GM12892 (cell line): Measurements from ENCODE around the gene NOC2L.
"Not testable (repeated sequence)": the region's sequence is repeated elsewhere in the genome, so short reads cannot be mapped to it uniquely, and the experiment has no call there.

Experiments
- DNase-seq: peaks from one replicate; pipeline ENCODE4 v3.0.0; 2011; ENCODE audit not compliant: insufficient read length
- FAIRE-seq: peaks from 2 replicates; lab custom pipeline; 2011; peaks lifted over from hg19 to GRCh38; lab: Jason Lieb, UNC
- POLR2A ChIP-seq: IDR thresholded peaks from 2 replicates; pipeline ENCODE4 v1.6.1; 2011; ENCODE audit warnings: low read depth, low read length, control low read depth
- POLR2AphosphoS5 ChIP-seq: IDR thresholded peaks from 2 replicates; pipeline ENCODE4 v1.6.1; 2011; ENCODE audit warnings: low read depth, low read length, control low read depth
- TAF1 ChIP-seq: IDR thresholded peaks from 2 replicates; pipeline ENCODE4 v1.6.1; 2011; ENCODE audit warnings: low read depth, mild to moderate bottlenecking, control low read depth, low read length, borderline replicate concordance

Gene NOC2L

DNA sequence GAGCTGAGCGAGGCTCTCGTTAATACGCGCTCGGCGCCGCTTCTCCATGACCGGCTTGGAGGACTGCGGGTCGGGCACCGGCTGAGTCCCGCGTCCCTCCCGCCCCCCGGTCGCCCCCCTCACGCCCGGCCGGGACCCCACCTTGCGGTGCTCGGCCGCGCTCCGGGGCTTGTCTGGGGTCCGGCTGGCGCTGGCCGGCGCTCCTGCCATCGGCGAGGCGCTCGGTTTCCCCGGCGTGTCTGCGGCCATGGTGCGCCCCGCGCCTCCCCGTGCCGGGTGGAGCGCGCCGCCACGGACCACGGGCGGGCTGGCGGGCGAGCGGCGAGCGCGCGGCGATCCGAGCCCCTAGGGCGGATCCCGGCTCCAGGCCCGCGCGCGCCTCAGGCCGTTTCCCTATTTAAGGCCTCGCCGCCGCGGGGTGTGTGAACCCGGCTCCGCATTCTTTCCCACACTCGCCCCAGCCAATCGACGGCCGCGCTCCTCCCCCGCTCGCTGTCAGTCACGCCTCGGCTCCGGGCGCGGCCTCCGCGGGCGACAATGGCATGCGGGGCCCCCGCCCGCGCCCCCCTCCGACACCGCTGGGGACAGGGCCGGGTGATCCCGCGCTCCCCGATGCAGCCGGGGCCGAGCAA, 40.8 kb upstream of the NOC2L start, which contains the start of gene HES4:
HES4 (minus strand) TSS at position 373 of the 632 bp plus-strand sequence; CDS start at position 249, 124 bp downstream.
- no peak for FAIRE-seq
- TF ChIP-seq TAF1 (no peak), POLR2A (no peak), POLR2AphosphoS5 (no peak)
- DNase-seq, result no peak

- TF ChIP-seq POLR2A, result no peak
- no peak for TF ChIP-seq POLR2AphosphoS5
- TF ChIP-seq TAF1, result no peak
- no peak for FAIRE-seq
- DNase-seq, result no peak
Observed at GRCh38 chr1:998995-999724, 40.1 kb upstream of the NOC2L start.

DNA sequence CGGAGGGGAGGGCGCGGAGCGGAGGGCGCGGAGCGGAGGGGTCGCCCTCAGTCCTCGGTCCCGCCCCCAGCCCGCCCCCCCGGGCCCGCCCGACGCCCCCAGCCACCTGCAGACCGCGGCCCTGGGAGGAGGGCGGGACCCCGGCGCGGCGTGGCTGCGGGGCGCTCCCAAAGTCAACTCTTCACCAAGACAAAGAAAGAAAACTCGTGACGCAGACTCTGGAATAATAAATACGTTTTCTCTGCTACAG, 39.6 kb upstream of the NOC2L start:
- no peak for DNase-seq
- no peak for FAIRE-seq
- TF ChIP-seq POLR2A, result no peak
- no peak for TF ChIP-seq TAF1
- no peak for TF ChIP-seq POLR2AphosphoS5

GRCh38 chr1:997993-998744, 39.1 kb upstream of the NOC2L start:
- no peak for TF ChIP-seq POLR2A
- no peak for TF ChIP-seq TAF1
- TF ChIP-seq POLR2AphosphoS5, result no peak
- FAIRE-seq (no peak), DNase-seq (no peak)

DNA sequence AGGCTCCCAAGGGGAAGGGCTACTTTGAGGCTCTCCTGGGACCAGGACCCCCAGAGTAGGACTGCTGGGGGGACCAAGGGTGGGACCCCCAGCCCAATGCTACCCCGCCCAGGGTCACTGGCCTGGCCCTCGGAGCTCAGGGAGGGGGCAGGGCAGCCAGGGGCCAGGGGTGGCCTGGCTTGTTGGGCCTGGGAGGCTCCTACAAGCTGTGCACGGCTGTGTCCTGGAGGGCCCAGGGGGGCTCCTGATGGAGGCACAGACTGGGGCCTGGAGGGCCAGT, 38.6 kb upstream of the NOC2L start:
- FAIRE-seq, result no peak
- DNase-seq, result no peak
- TF ChIP-seq TAF1 (no peak), POLR2AphosphoS5 (no peak), POLR2A (no peak)

- FAIRE-seq (no peak), DNase-seq (no peak)
- TF ChIP-seq POLR2AphosphoS5, result no peak
Observed at GRCh38 chr1:996851-997712, 38.0 kb upstream of the NOC2L start.

- DNase-seq, result no peak
- FAIRE-seq, result no peak
- TF ChIP-seq TAF1, result no peak
- TF ChIP-seq POLR2A, result no peak
- TF ChIP-seq POLR2AphosphoS5, result no peak
Observed at GRCh38 chr1:995665-996633, 36.9 kb upstream of the NOC2L start.

- FAIRE-seq, DNase-seq: not testable (repeated sequence)
Observed at GRCh38 chr1:994546-994945, 35.5 kb upstream of the NOC2L start.

DNA sequence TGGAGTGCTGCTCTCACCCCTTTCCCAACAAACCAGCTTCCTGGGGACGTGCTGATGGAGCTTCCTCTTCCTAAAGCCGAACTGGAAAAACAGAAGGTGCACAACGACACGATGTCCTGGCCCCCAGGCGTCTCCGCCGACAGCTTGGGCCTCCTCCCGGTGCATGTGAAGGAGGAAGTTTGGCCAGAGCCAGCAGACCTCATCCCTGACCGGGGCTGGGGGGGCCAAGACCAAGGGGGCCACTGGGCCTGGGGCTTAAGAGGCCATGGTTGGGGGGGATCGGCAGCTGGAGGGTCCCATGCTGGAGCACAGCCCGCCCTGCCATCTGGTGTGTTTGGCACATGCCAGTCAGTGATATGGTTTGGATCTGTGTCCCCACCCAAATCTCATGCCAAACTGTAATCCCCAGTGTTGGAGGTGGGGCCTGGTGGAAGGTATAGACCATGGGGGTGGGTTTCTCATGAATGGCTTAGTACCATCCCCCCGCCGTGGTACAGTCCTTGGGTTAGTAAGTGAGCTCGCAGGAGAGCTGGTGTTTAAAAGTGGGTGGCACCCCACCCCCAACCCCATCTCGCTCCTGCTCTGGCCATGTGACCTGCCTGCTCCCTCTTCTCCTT, 34.4 kb upstream of the NOC2L start:
- TF ChIP-seq POLR2AphosphoS5, result no peak
- TF ChIP-seq TAF1, result no peak
- TF ChIP-seq POLR2A, result no peak
- FAIRE-seq (no peak), DNase-seq (no peak)

GRCh38 chr1:992362-992761, 33.3 kb upstream of the NOC2L start:
- DNase-seq, result no peak
- TF ChIP-seq TAF1 (no peak), POLR2A (no peak), POLR2AphosphoS5 (no peak)
- peak; percentile 67 for FAIRE-seq
